ENCODE measurements around the gene APBB1IP. TPM values are rescaled to one million over a fixed set of nuclear protein-coding genes. Genes with fewer than 3 reads are reported as not detected.

The APBB1IP gene
- total RNA-seq, result 1.3 TPM

GRCh38 chr10:26437637-26438461 lies at the start of gene APBB1IP:
TSS of gene APBB1IP (plus strand) at chr10:26438341. CDS start at chr10:26492327, 53,986 bp downstream.

Small RNA genes lying within 50 kb of the gene (small RNA-seq; reads per million reads assigned to genes)
- not detected for gene RNA5SP307 (ENCODE audit: low replicate concordance)

Other genes starting within 250 kb of the APBB1IP start
- gene GAD2, start 221.6 kb upstream of the APBB1IP start, total RNA-seq, result 27.2 TPM

Data from parietal lobe (tissue), 2 donors.